DMS53 treated with DMSO at 0.1 percent for 48 hours (cell line): ENCODE measurements around the gene SKI.

Experiments
- DNase-seq: peaks from one replicate; lab custom pipeline; 2025; ENCODE audit not compliant: unreplicated experiment; lab: John Stamatoyannopoulos, UW

SKI gene

GRCh38 chr1:2304921-2305681 lies 77.0 kb downstream of the SKI start:
- no peak for DNase-seq

- DNase-seq, result no peak
Observed at GRCh38 chr1:2306151-2306978, 78.2 kb downstream of the SKI start.

GRCh38 chr1:2307064-2307605 lies 79.0 kb downstream of the SKI start:
- DNase-seq, result no peak

GRCh38 chr1:2307972-2308371 lies 79.9 kb downstream of the SKI start:
- DNase-seq, result no peak

- DNase-seq, result no peak
Observed at GRCh38 chr1:2308844-2309243, 80.7 kb downstream of the SKI start.

GRCh38 chr1:2310332-2311183 lies 82.4 kb downstream of the SKI start:
- DNase-seq, result no peak

- DNase-seq, result peak; percentile 16
Observed at GRCh38 chr1:2311184-2312032, 83.3 kb downstream of the SKI start.

GRCh38 chr1:2312160-2312514 lies 84.0 kb downstream of the SKI start:
- no peak for DNase-seq

- no peak for DNase-seq
Observed at GRCh38 chr1:2312515-2313301, 84.6 kb downstream of the SKI start.

GRCh38 chr1:2313651-2314261 lies 85.6 kb downstream of the SKI start:
- DNase-seq, result no peak

GRCh38 chr1:2314273-2314802 lies 86.2 kb downstream of the SKI start:
- DNase-seq, result peak; percentile 14

GRCh38 chr1:2314803-2315673 lies 86.9 kb downstream of the SKI start:
- no peak for DNase-seq

GRCh38 chr1:2315674-2316450 lies 87.7 kb downstream of the SKI start:
- DNase-seq, result no peak

- DNase-seq, result no peak
Observed at GRCh38 chr1:2316451-2316961, 88.4 kb downstream of the SKI start.

GRCh38 chr1:2317230-2318065 lies 89.3 kb downstream of the SKI start:
- no peak for DNase-seq
